ENCODE results near the gene DACT3.

GRCh38 chr19:46678110-46678732, 17.2 kb upstream of the DACT3 start:
- TF ChIP-seq CTCF (IDR thresholded peaks at IDR 0.05; ENCODE audit: low read depth, low read length) (no peak), EZH2phosphoT487 (IDR thresholded peaks at IDR 0.05; ENCODE audit: low read depth) (no peak)
